Measurements from ENCODE around the gene ZNF534.
A peak's percentile ranks its signal among the peaks of the same experiment; 100 is the strongest.

The ZNF534 gene

DNA sequence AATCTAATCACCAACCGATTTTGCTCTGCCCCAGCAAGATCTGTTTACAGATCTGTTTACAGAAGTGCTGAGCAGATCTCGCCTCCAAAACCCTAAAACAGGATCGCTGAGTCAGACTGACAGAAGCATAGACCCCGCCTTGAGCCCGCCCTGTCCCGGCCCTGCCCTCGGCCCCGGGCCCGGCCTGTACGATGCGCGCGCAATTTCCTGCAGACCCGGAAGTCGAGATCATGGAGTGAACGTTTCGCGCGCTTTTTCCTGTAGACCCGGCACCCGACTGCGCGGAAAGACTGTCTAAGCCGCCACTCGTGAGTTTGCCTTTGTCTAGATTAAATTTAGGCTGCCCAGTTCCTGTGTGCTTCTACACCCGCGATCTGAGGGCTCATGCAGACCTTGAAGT, at the start of gene ZNF534:
TSS of gene ZNF534 (plus strand) at position 212 of the 400 bp plus-strand sequence. CDS start 2,327 bp downstream, outside the sequence.
- no peak for TF ChIP-seq CTCF (IDR thresholded peaks at IDR 0.05; ENCODE audit: low read depth, low read length)
- no peak within 1 kb of the TSS for H3K4me3 ChIP-seq (replicated peaks in 1 of 2; ENCODE audit: low read depth in 2 of 2, low read length in 2 of 2)
- DNase-seq (ENCODE audit: low read depth in 2 of 2) = no peak

DNA sequence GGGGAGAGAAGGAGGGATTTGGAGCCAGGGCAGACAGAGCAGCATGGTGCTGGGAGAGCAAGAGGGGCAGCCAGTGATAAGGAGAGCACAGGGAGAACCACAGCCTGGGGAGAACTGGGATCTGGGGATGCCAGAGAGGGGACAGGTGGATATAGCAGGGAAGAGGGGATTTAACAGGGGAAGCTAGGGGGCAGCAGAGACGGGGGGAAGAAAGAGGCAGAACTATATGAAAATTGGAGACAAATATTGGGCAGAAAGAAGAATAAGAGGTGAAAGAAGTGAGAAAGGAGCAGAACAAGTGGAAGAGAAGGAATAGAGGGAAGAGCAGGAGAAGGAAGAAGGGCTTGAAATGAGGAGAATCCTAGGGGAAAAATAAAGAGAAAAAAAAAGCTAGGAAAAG, 37.8 kb upstream of the ZNF534 start:
- no peak for TF ChIP-seq CTCF (IDR thresholded peaks at IDR 0.05; ENCODE audit: low read depth, low read length)
- DNase-seq (ENCODE audit: low read depth in 2 of 2) = no peak
- H3K4me3 ChIP-seq (replicated peaks in 1 of 2; ENCODE audit: low read depth in 2 of 2, low read length in 2 of 2) = no peak overlapping the region

- TF ChIP-seq CTCF (IDR thresholded peaks at IDR 0.05; ENCODE audit: low read depth, low read length) = no peak
- peak; percentile 96 to 97 for DNase-seq (ENCODE audit: low read depth in 2 of 2)
- peak within 1 kb of the TSS; percentile 69 to 87 for H3K4me3 ChIP-seq (replicated peaks in 1 of 2; ENCODE audit: low read depth in 2 of 2, low read length in 2 of 2)
Measured at GRCh38 chr19:52397310-52398080, 31.5 kb upstream of the ZNF534 start, which contains the start of gene ZNF528. ZNF528 (plus strand) TSS chr19:52397849; CDS start chr19:52402014, 4,165 bp downstream.

- TF ChIP-seq CTCF (IDR thresholded peaks at IDR 0.05; ENCODE audit: low read depth, low read length) = peak; percentile 8
- peak overlapping the region; percentile 69 to 87 for H3K4me3 ChIP-seq (replicated peaks in 1 of 2; ENCODE audit: low read depth in 2 of 2, low read length in 2 of 2)
- peak in 1 of 2 donors; percentile 21 for DNase-seq (ENCODE audit: low read depth in 2 of 2)
Measured at GRCh38 chr19:52398081-52398441, 30.9 kb upstream of the ZNF534 start.

- TF ChIP-seq CTCF (IDR thresholded peaks at IDR 0.05; ENCODE audit: low read depth, low read length) = no peak
- H3K4me3 ChIP-seq (replicated peaks in 1 of 2; ENCODE audit: low read depth in 2 of 2, low read length in 2 of 2) = no peak overlapping the region
- DNase-seq (ENCODE audit: low read depth in 2 of 2) = no peak
Measured at GRCh38 chr19:52410276-52410675, 18.7 kb upstream of the ZNF534 start.

GRCh38 chr19:52415711-52416110, 13.2 kb upstream of the ZNF534 start:
- H3K4me3 ChIP-seq (replicated peaks in 1 of 2; ENCODE audit: low read depth in 2 of 2, low read length in 2 of 2) = no peak overlapping the region
- DNase-seq (ENCODE audit: low read depth in 2 of 2) = no peak
- TF ChIP-seq CTCF (IDR thresholded peaks at IDR 0.05; ENCODE audit: low read depth, low read length) = no peak

All from cardiac fibroblast (primary cell).